HG02981 (cell line): ENCODE results near the gene HLX.

Source experiments
- ATAC-seq: cut with Tn5 transposase; IDR thresholded peaks from one replicate; pipeline ENCODE4 v1.9.1; 2021; ENCODE audit warnings: mild to moderate bottlenecking, moderate library complexity; ENCODE audit not compliant: unreplicated experiment

HLX gene

GRCh38 chr1:220879076-220879508 is at the start of gene HLX:
HLX (plus strand) TSS chr1:220879443; CDS start chr1:220879858, 415 bp downstream.
- ATAC-seq, result peak; percentile 49

DNA sequence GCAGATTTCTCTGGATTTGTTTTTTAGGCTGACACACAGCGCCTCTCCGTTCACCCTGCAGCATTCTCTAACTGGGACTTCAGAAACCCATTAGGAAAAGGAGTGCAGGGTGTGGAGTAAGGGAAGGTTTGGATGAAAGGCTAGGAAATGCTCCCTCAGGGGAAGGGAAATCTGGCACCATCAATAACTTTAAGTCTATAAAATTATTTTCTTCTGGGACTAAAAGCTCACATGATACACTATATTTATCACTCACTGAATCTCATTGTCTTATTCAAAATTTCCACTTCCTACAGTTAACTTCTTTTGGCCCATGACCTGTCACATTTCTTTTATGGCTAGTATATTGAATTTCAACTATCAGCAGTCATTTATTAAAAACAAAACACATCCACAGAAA is 45.8 kb upstream of the HLX start:
- ATAC-seq, result no peak

GRCh38 chr1:220834155-220834870 is 44.9 kb upstream of the HLX start:
- no peak for ATAC-seq

DNA sequence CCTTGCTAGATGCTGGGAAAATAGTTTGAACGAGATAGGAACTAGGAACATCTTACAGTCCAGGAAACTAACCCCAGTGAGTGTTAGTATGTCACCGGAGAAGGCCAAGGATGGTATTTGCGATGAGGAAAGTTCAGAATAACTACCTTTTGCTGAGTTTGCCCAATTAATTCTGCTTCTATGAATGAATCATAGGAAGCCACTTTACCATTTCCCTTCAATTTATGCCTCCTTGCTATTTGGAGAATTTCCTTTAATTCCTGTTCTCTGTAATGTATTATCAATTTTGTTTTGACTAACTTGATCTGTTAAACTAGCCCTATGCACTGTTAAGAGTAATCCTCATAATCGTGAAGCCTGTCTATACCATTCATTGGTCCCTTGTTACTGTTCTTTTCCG is 40.7 kb upstream of the HLX start:
- no peak for ATAC-seq

DNA sequence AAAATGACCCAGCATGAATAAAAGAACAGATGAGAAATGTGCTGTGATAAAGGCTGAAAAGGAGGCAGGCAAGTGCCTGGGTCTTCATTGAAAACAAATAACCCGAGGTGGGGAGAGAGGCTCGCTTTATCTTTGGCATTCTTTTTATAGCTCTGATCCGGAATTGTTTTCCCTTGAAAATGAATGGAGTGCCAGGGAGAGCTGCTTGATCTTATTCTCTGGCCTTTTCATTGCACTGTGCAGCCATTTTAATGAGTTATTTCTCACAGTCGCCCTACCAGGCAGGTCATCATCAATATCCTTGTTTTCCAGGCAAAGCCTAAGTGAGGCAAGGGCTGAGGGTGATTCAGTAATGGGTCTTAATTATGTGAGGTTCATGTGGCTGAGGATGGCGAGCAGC is 39.8 kb upstream of the HLX start:
- no peak for ATAC-seq

GRCh38 chr1:220841293-220841692 is 38.0 kb upstream of the HLX start:
- no peak for ATAC-seq

- ATAC-seq, result no peak
Observed at GRCh38 chr1:220843481-220844011, 35.7 kb upstream of the HLX start.

DNA sequence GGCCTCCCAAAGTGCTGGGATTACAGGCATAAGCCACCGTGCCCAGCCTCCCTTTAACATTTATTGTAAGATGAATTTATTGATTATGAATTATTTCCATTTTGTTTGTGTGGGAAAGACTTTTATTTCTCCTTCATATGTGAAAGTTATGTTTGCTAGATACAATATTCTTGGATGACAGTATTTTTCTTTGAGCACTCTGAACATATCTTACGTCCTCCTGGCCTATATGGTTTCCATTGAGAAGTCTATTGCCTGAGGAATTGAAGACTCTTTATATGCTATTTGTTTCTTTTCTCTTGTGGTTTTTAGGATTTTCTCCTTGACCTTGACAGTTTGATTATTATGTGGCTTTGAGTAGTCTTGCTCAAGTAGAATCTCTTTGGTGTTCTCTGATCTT is 26.8 kb upstream of the HLX start:
- no peak for ATAC-seq

GRCh38 chr1:220872296-220872695 is 6.9 kb upstream of the HLX start:
- no peak for ATAC-seq

GRCh38 chr1:220873087-220873486 is 6.2 kb upstream of the HLX start:
- ATAC-seq, result no peak

- peak; percentile 40 for ATAC-seq
Observed at GRCh38 chr1:220873868-220874655, 5.2 kb upstream of the HLX start.

- no peak for ATAC-seq
Observed at GRCh38 chr1:220875260-220875659, 4.0 kb upstream of the HLX start.

DNA sequence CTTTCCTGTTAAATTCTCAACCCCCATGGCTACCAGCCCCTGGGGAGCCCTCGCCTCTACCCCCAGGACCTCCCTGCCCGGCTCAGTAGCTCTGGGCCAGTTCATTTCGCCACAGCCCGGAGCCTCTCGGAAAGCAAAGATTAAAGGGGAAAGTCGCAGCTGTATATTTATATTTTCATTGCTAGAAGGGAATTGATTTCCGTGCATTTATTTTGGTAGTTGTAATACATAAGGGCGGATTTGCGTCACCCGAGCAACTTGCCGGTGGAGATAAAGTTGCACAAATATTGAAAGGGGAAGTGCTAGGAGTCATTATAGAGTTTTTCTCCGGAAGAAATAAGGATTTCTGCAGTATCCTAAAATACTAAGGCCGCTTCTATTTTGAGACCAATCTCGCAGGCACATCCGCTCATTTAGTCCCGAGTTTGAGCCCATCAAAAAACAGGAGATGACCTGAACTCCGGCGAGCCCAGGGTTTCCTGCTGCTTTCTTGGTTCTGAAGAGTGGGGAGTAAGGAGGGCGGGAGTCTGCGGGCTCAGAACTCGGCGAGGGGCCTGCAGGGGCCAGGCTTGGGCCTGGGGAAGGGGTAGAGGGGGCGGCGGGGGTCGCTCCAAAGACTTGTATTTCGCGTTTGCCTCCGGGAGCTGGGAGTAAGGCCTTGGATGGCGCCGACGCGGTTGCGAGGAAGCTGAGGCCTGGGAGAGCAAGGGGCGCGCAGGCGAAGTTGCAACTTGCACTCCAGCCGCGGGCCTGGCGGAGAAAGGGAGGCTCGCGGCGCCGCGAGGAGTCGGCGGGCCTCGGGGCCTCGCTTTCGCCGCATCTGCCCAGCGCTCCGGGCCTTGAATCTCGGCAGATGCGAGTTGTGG is 2.5 kb upstream of the HLX start:
- no peak for ATAC-seq

GRCh38 chr1:220877377-220878095 is 1.7 kb upstream of the HLX start:
- ATAC-seq, result no peak

GRCh38 chr1:220878191-220879075 is 810 bp upstream of the HLX start:
- no peak for ATAC-seq

DNA sequence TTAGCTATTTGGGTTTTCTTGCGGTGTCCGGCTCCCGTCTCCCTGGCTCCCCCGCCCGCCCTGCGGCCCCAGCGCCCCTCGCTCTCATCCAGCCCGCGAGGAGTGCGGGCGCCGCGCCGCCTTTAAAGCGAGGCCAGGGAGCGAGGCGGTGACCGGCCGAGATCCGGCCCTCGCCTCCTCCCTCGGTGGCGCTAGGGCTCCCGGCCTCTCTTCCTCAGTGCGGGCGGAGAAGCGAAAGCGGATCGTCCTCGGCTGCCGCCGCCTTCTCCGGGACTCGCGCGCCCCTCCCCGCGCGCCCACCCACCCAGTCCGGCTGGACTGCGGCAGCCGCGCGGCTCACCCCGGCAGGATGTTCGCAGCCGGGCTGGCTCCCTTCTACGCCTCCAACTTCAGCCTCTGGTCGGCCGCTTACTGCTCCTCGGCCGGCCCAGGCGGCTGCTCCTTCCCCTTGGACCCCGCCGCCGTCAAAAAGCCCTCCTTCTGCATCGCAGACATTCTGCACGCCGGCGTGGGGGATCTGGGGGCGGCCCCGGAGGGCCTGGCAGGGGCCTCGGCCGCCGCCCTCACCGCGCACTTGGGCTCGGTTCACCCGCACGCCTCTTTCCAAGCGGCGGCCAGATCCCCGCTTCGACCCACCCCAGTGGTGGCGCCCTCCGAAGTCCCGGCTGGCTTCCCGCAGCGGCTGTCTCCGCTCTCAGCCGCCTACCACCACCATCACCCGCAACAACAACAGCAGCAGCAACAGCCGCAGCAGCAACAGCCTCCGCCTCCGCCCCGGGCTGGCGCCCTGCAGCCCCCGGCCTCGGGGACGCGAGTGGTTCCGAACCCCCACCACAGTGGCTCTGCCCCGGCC is 492 bp downstream of the HLX start:
- ATAC-seq, result peak; percentile 32

- no peak for ATAC-seq
Observed at GRCh38 chr1:220880362-220880670, 1.1 kb downstream of the HLX start.

DNA sequence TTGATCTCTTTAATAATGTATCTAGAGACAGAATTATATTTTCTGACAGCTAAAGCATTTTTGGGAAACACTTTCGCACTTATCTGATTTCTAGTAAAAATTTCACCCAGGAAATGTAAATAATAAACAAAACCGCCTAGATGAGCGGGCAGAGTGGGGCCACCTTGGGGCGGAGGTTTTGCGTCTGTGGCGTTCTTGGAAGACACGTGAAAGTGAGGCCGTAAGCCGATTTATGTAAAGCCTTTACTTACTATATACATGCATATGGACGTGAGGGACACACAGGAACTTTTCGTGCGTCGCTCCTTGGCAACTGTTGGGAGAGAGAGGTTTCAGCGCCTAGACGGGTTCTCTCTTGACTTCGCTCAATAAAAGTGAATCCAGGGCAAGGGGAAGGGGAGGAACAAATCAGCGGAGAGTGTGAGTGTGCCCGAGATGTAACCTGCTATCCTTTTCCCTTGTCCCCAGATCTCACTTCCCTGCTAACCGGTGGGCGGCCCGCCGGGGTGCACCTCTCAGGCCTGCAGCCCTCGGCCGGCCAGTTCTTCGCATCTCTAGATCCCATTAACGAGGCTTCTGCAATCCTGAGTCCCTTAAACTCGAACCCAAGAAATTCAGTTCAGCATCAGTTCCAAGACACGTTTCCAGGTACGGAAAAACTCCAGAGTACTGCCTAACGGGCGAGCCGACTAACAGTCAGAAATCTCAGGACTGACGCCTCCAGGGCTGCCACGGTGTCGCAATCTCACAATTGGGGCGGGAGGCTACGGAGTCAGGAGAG is 1.7 kb downstream of the HLX start:
- ATAC-seq, result no peak
